Measurements from ENCODE around the gene CYTH3. TPM values are rescaled to one million over a fixed set of nuclear protein-coding genes. Genes with fewer than 3 reads are reported as not detected.
A peak's percentile ranks its signal among the peaks of the same experiment; 100 is the strongest.

The CYTH3 gene
- total RNA-seq, 1 donor from 2014 or later: 24.1 TPM

- H3K36me3 Mint-ChIP-seq (ENCODE audit: low read depth): peaks cover 4% of the 10 kb centered on the region
- peaks cover 19% of the 10 kb centered on the region for H3K4me1 Mint-ChIP-seq
- TF ChIP-seq CTCF (conservative IDR thresholded peaks at IDR 0.05): peak; percentile 46
- H3K4me3 Mint-ChIP-seq: no peak overlapping the region
- DNase-seq (ENCODE audit: low read depth, low spot score): peak; percentile 38
- no peak overlapping the region for H3K27ac Mint-ChIP-seq (ENCODE audit: unreplicated experiment)
- H3K27me3 Mint-ChIP-seq (ENCODE audit: low read depth): no peaks in the 10 kb centered on the region
- no peaks in the 10 kb centered on the region for H3K9me3 Mint-ChIP-seq
Observed at GRCh38 chr7:6164491-6164890, 107.9 kb downstream of the CYTH3 start.

GRCh38 chr7:6164010-6164409 is 108.4 kb downstream of the CYTH3 start:
- Mint-ChIP-seq H3K4me1 (peaks cover 19% of the 10 kb centered on the region), H3K36me3 (ENCODE audit: low read depth) (peaks cover 4% of the 10 kb centered on the region), H3K27me3 (ENCODE audit: low read depth) (no peaks in the 10 kb centered on the region), H3K9me3 (no peaks in the 10 kb centered on the region), H3K4me3 (no peak overlapping the region), H3K27ac (ENCODE audit: unreplicated experiment) (no peak overlapping the region)
- no peak for DNase-seq (ENCODE audit: low read depth, low spot score)
- TF ChIP-seq CTCF (conservative IDR thresholded peaks at IDR 0.05): no peak

- Mint-ChIP-seq H3K36me3 (ENCODE audit: low read depth) (peaks cover 4% of the 10 kb centered on the region), H3K4me3 (no peak overlapping the region), H3K4me1 (peaks cover 19% of the 10 kb centered on the region), H3K9me3 (no peaks in the 10 kb centered on the region), H3K27ac (ENCODE audit: unreplicated experiment) (peak overlapping the region; percentile 92), H3K27me3 (ENCODE audit: low read depth) (no peaks in the 10 kb centered on the region)
- no peak for DNase-seq (ENCODE audit: low read depth, low spot score)
- no peak for TF ChIP-seq CTCF (conservative IDR thresholded peaks at IDR 0.05)
Observed at GRCh38 chr7:6163402-6163801, 109.0 kb downstream of the CYTH3 start.

- Mint-ChIP-seq H3K4me1 (peaks cover 19% of the 10 kb centered on the region), H3K27me3 (ENCODE audit: low read depth) (no peaks in the 10 kb centered on the region), H3K9me3 (no peaks in the 10 kb centered on the region), H3K4me3 (no peak overlapping the region), H3K36me3 (ENCODE audit: low read depth) (peaks cover 5% of the 10 kb centered on the region), H3K27ac (ENCODE audit: unreplicated experiment) (peak overlapping the region; percentile 92)
- no peak for TF ChIP-seq CTCF (conservative IDR thresholded peaks at IDR 0.05)
- no peak for DNase-seq (ENCODE audit: low read depth, low spot score)
Observed at GRCh38 chr7:6162650-6163366, 109.6 kb downstream of the CYTH3 start.

- Mint-ChIP-seq H3K9me3 (no peaks in the 10 kb centered on the region), H3K27ac (ENCODE audit: unreplicated experiment) (no peak overlapping the region), H3K27me3 (ENCODE audit: low read depth) (no peaks in the 10 kb centered on the region), H3K4me3 (no peak overlapping the region), H3K36me3 (ENCODE audit: low read depth) (peaks cover 8% of the 10 kb centered on the region), H3K4me1 (peaks cover 19% of the 10 kb centered on the region)
- TF ChIP-seq CTCF (conservative IDR thresholded peaks at IDR 0.05): no peak
- no peak for DNase-seq (ENCODE audit: low read depth, low spot score)
Observed at GRCh38 chr7:6162331-6162620, 110.1 kb downstream of the CYTH3 start.
